Measurements from ENCODE around the gene DLL1. TPM values are rescaled to one million over a fixed set of nuclear protein-coding genes. Genes with fewer than 3 reads are reported as not detected.

The DLL1 gene
- total and polyA plus RNA-seq, 9 donors = 12.8 to 24.7 (median 17.9) TPM

- H3K36me3 ChIP-seq (ENCODE audit: control insufficient read depth, insufficient read depth, low read length) = no peaks in the 10 kb centered on the region
- whole genome bisulfite sequencing (ENCODE audit: insufficient coverage) = 89% methylated on average over 4 of the region's 7 CpGs
- peaks cover 7% of the 10 kb centered on the region for H3K27me3 ChIP-seq (ENCODE audit: control insufficient read depth, insufficient read depth, low read length)
- H3K9me3 ChIP-seq (replicated peaks; ENCODE audit: control insufficient read depth, low read depth, low read length) = no peaks in the 10 kb centered on the region
- H3K4me1 ChIP-seq (ENCODE audit: control insufficient read depth, insufficient read depth, low read length) = peaks cover 11% of the 10 kb centered on the region
- DNase-seq = no peak
- no peak overlapping the region for H3K4me3 ChIP-seq (ENCODE audit: low read length)
- no peak overlapping the region for H3K27ac ChIP-seq (ENCODE audit: low read length)
Observed at GRCh38 chr6:170260686-170261085, 30.2 kb downstream of the DLL1 start.

- Histone ChIP-seq H3K27ac (ENCODE audit: low read length) (no peak overlapping the region), H3K4me1 (ENCODE audit: control insufficient read depth, insufficient read depth, low read length) (peaks cover 2% of the 10 kb centered on the region), H3K36me3 (ENCODE audit: control insufficient read depth, insufficient read depth, low read length) (no peaks in the 10 kb centered on the region), H3K4me3 (ENCODE audit: low read length) (no peak overlapping the region), H3K9me3 (replicated peaks; ENCODE audit: control insufficient read depth, low read depth, low read length) (no peaks in the 10 kb centered on the region), H3K27me3 (ENCODE audit: control insufficient read depth, insufficient read depth, low read length) (peaks cover 10% of the 10 kb centered on the region)
- no peak for DNase-seq
- WGBS (ENCODE audit: insufficient coverage) = 59% methylated on average over 5 of the region's 5 CpGs
Observed at GRCh38 chr6:170259278-170259677, 31.6 kb downstream of the DLL1 start.

- no peaks in the 10 kb centered on the region for H3K4me1 ChIP-seq (ENCODE audit: control insufficient read depth, insufficient read depth, low read length)
- no peaks in the 10 kb centered on the region for H3K36me3 ChIP-seq (ENCODE audit: control insufficient read depth, insufficient read depth, low read length)
- no peak overlapping the region for H3K4me3 ChIP-seq (ENCODE audit: low read length)
- no peak for DNase-seq
- H3K9me3 ChIP-seq (replicated peaks; ENCODE audit: control insufficient read depth, low read depth, low read length) = no peaks in the 10 kb centered on the region
- no peak overlapping the region for H3K27ac ChIP-seq (ENCODE audit: low read length)
- peaks cover 15% of the 10 kb centered on the region for H3K27me3 ChIP-seq (ENCODE audit: control insufficient read depth, insufficient read depth, low read length)
- 86% methylated on average over 5 of the region's 6 CpGs for WGBS (ENCODE audit: insufficient coverage)
Observed at GRCh38 chr6:170258407-170258806, 32.5 kb downstream of the DLL1 start.

GRCh38 chr6:170257376-170257775 is 33.5 kb downstream of the DLL1 start:
- Histone ChIP-seq H3K4me3 (ENCODE audit: low read length) (no peak overlapping the region), H3K9me3 (replicated peaks; ENCODE audit: control insufficient read depth, low read depth, low read length) (no peaks in the 10 kb centered on the region), H3K4me1 (ENCODE audit: control insufficient read depth, insufficient read depth, low read length) (peaks cover 1% of the 10 kb centered on the region), H3K27ac (ENCODE audit: low read length) (no peak overlapping the region), H3K36me3 (ENCODE audit: control insufficient read depth, insufficient read depth, low read length) (no peaks in the 10 kb centered on the region), H3K27me3 (ENCODE audit: control insufficient read depth, insufficient read depth, low read length) (peaks cover 16% of the 10 kb centered on the region)
- DNase-seq = peak; percentile 27
- 86% methylated on average over 3 of the region's 4 CpGs for WGBS (ENCODE audit: insufficient coverage)

- 88% methylated on average over 19 of the region's 21 CpGs for WGBS (ENCODE audit: insufficient coverage)
- Histone ChIP-seq H3K27me3 (ENCODE audit: control insufficient read depth, insufficient read depth, low read length) (peaks cover 18% of the 10 kb centered on the region), H3K9me3 (replicated peaks; ENCODE audit: control insufficient read depth, low read depth, low read length) (no peaks in the 10 kb centered on the region), H3K4me1 (ENCODE audit: control insufficient read depth, insufficient read depth, low read length) (peaks cover 2% of the 10 kb centered on the region), H3K27ac (ENCODE audit: low read length) (no peak overlapping the region), H3K36me3 (ENCODE audit: control insufficient read depth, insufficient read depth, low read length) (no peaks in the 10 kb centered on the region), H3K4me3 (ENCODE audit: low read length) (no peak overlapping the region)
- DNase-seq = no peak
Observed at GRCh38 chr6:170256641-170257040, 34.2 kb downstream of the DLL1 start.

GRCh38 chr6:170255426-170256125 is 35.3 kb downstream of the DLL1 start:
- Histone ChIP-seq H3K4me3 (ENCODE audit: low read length) (no peak overlapping the region), H3K27me3 (ENCODE audit: control insufficient read depth, insufficient read depth, low read length) (peaks cover 18% of the 10 kb centered on the region), H3K9me3 (replicated peaks; ENCODE audit: control insufficient read depth, low read depth, low read length) (no peaks in the 10 kb centered on the region), H3K4me1 (ENCODE audit: control insufficient read depth, insufficient read depth, low read length) (peaks cover 2% of the 10 kb centered on the region), H3K27ac (ENCODE audit: low read length) (no peak overlapping the region), H3K36me3 (ENCODE audit: control insufficient read depth, insufficient read depth, low read length) (no peaks in the 10 kb centered on the region)
- DNase-seq = no peak
- 90% methylated on average over 24 of the region's 32 CpGs for WGBS (ENCODE audit: insufficient coverage)

GRCh38 chr6:170254315-170255213 is 36.3 kb downstream of the DLL1 start:
- 75% methylated on average over 7 of the region's 14 CpGs for WGBS (ENCODE audit: insufficient coverage)
- peaks cover 10% of the 10 kb centered on the region for H3K4me1 ChIP-seq (ENCODE audit: control insufficient read depth, insufficient read depth, low read length)
- H3K9me3 ChIP-seq (replicated peaks; ENCODE audit: control insufficient read depth, low read depth, low read length) = no peaks in the 10 kb centered on the region
- DNase-seq = no peak
- H3K36me3 ChIP-seq (ENCODE audit: control insufficient read depth, insufficient read depth, low read length) = no peaks in the 10 kb centered on the region
- H3K27me3 ChIP-seq (ENCODE audit: control insufficient read depth, insufficient read depth, low read length) = peaks cover 18% of the 10 kb centered on the region
- no peak overlapping the region for H3K27ac ChIP-seq (ENCODE audit: low read length)
- H3K4me3 ChIP-seq (ENCODE audit: low read length) = no peak overlapping the region

- 54% methylated on average over 4 of the region's 9 CpGs for WGBS (ENCODE audit: insufficient coverage)
- Histone ChIP-seq H3K27ac (ENCODE audit: low read length) (no peak overlapping the region), H3K4me1 (ENCODE audit: control insufficient read depth, insufficient read depth, low read length) (peaks cover 16% of the 10 kb centered on the region), H3K4me3 (ENCODE audit: low read length) (no peak overlapping the region), H3K9me3 (replicated peaks; ENCODE audit: control insufficient read depth, low read depth, low read length) (no peaks in the 10 kb centered on the region), H3K27me3 (ENCODE audit: control insufficient read depth, insufficient read depth, low read length) (peaks cover 18% of the 10 kb centered on the region), H3K36me3 (ENCODE audit: control insufficient read depth, insufficient read depth, low read length) (no peaks in the 10 kb centered on the region)
- no peak for DNase-seq
Observed at GRCh38 chr6:170253910-170254269, 37.0 kb downstream of the DLL1 start.

- 70% methylated on average over 29 of the region's 30 CpGs for WGBS (ENCODE audit: insufficient coverage)
- no peak overlapping the region for H3K27ac ChIP-seq (ENCODE audit: low read length)
- no peak overlapping the region for H3K4me3 ChIP-seq (ENCODE audit: low read length)
- no peaks in the 10 kb centered on the region for H3K36me3 ChIP-seq (ENCODE audit: control insufficient read depth, insufficient read depth, low read length)
- no peak for DNase-seq
- H3K4me1 ChIP-seq (ENCODE audit: control insufficient read depth, insufficient read depth, low read length) = peaks cover 21% of the 10 kb centered on the region
- peaks cover 18% of the 10 kb centered on the region for H3K27me3 ChIP-seq (ENCODE audit: control insufficient read depth, insufficient read depth, low read length)
- no peaks in the 10 kb centered on the region for H3K9me3 ChIP-seq (replicated peaks; ENCODE audit: control insufficient read depth, low read depth, low read length)
Observed at GRCh38 chr6:170253226-170253909, 37.5 kb downstream of the DLL1 start.

Data from muscle of leg (tissue), 11 donors.